GM12874 (cell line): ENCODE data around the gene ZC3H13.

ENCODE experiments used
- CTCF ChIP-seq: IDR thresholded peaks from 2 replicates; pipeline ENCODE4 v1.5.1; 2011; ENCODE audit warnings: low read depth, mild to moderate bottlenecking, control low read depth, low read length, moderate library complexity; ENCODE audit not compliant: insufficient read depth

ZC3H13 gene, protein sequence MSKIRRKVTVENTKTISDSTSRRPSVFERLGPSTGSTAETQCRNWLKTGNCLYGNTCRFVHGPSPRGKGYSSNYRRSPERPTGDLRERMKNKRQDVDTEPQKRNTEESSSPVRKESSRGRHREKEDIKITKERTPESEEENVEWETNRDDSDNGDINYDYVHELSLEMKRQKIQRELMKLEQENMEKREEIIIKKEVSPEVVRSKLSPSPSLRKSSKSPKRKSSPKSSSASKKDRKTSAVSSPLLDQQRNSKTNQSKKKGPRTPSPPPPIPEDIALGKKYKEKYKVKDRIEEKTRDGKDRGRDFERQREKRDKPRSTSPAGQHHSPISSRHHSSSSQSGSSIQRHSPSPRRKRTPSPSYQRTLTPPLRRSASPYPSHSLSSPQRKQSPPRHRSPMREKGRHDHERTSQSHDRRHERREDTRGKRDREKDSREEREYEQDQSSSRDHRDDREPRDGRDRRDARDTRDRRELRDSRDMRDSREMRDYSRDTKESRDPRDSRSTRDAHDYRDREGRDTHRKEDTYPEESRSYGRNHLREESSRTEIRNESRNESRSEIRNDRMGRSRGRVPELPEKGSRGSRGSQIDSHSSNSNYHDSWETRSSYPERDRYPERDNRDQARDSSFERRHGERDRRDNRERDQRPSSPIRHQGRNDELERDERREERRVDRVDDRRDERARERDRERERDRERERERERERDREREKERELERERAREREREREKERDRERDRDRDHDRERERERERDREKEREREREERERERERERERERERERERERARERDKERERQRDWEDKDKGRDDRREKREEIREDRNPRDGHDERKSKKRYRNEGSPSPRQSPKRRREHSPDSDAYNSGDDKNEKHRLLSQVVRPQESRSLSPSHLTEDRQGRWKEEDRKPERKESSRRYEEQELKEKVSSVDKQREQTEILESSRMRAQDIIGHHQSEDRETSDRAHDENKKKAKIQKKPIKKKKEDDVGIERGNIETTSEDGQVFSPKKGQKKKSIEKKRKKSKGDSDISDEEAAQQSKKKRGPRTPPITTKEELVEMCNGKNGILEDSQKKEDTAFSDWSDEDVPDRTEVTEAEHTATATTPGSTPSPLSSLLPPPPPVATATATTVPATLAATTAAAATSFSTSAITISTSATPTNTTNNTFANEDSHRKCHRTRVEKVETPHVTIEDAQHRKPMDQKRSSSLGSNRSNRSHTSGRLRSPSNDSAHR (N-terminal part only)

GRCh38 chr13:46052319-46053161 is at the start of gene ZC3H13:
TSS of gene ZC3H13 (minus strand) at chr13:46052746. CDS start at chr13:46045507, 7,239 bp downstream.
- peak; percentile 40 for TF ChIP-seq CTCF

- no peak for TF ChIP-seq CTCF
Observed at GRCh38 chr13:46102255-46102605, 49.7 kb upstream of the ZC3H13 start.

DNA sequence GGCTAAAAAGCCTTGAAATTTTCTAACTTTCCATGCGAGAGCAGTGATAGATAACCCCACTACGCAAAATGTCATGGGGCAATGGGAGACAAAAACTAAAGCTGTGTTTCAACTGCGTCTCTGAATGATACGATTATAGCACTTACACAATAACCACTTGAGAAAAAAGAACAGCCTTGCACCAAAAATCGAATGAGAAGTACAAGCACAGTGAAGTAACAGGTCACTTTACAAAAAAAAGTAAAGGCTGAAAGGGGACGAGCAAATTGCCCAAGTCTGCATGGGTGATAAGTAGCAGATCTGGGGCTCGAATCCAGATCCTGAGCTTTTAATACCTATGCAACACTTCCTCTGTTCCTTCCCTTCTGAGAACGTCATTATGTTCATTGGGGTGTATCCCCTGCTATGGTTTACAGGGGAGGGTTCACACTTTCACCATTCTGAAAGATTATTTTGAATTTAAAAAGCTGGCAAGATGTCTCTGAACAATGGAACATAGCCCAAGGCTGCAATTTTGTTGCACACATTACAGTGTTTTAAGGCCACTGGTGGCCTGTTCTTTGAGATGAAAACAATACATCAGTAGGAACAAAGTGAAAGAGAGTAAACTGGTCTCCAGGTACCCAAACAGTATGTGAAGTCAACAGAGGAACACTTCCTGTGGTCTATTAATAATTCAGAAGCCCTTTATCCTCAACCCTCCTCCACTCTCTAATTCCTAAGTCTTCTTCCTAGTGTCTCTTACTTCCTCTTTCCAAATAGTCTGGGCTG is 49.1 kb upstream of the ZC3H13 start:
- no peak for TF ChIP-seq CTCF

DNA sequence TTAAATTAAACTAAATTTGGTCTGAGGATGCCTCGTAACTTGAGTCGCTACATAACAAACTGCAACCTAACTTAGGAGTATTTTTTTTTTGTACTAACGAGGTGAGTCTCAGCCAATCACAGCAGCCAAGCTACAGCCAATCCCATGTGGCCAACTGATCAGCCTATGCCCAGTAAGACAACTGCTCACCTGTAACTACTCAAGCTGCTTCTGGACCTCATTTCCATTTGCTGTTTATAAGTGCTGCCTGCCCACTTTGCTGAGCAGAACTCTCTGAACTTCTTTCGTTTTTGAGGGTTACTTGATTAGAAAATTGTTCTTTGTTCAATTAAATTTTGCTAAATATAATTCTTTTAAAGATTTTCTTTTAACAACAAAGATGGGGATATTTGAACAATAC is 48.5 kb upstream of the ZC3H13 start:
- no peak for TF ChIP-seq CTCF

- no peak for TF ChIP-seq CTCF
Observed at GRCh38 chr13:46100191-46100815, 47.8 kb upstream of the ZC3H13 start.

GRCh38 chr13:46097663-46098062 is 45.1 kb upstream of the ZC3H13 start:
- TF ChIP-seq CTCF = no peak
